Activated naive CD4-positive, alpha-beta T cell treated with anti-CD3 and anti-CD28 coated beads, Interleukin-2, amount 10 ng/mL, durations not matched to agents 7 days and 5 days (primary cell): ENCODE measurements around the gene GPRC5D.

Source experiments
- CTCF ChIA-PET: fragments of 350-600 bp; sonication (Branson Sonifier 250); formaldehyde crosslinking; loops from one replicate; lab custom pipeline; 2021; ENCODE audit warnings: antibody characterized with exemption; lab: Charles Lee
- DNase-seq: peaks from one replicate; pipeline ENCODE4 v3.0.0-alpha.2; 2020
- H3K27ac Mint-ChIP-seq: one replicate; pipeline ENCODE4 v1.8.0; 2021; ENCODE audit warnings: mild to moderate bottlenecking, moderate library complexity, mixed read lengths
- H3K27me3 Mint-ChIP-seq: one replicate; pipeline ENCODE4 v1.8.0; 2021; ENCODE audit warnings: mild to moderate bottlenecking, mixed read lengths
- H3K36me3 Mint-ChIP-seq: one replicate; pipeline ENCODE4 v1.8.0; 2021; ENCODE audit warnings: mixed read lengths
- H3K4me1 Mint-ChIP-seq: one replicate; pipeline ENCODE4 v1.8.0; 2021; ENCODE audit warnings: mixed read lengths
- H3K4me3 Mint-ChIP-seq: one replicate; pipeline ENCODE4 v1.8.0; 2021; ENCODE audit warnings: mild to moderate bottlenecking, moderate library complexity, mixed read lengths
- H3K9me3 Mint-ChIP-seq: one replicate; pipeline ENCODE4 v1.8.0; 2021; ENCODE audit warnings: mixed read lengths

Gene GPRC5D

DNA sequence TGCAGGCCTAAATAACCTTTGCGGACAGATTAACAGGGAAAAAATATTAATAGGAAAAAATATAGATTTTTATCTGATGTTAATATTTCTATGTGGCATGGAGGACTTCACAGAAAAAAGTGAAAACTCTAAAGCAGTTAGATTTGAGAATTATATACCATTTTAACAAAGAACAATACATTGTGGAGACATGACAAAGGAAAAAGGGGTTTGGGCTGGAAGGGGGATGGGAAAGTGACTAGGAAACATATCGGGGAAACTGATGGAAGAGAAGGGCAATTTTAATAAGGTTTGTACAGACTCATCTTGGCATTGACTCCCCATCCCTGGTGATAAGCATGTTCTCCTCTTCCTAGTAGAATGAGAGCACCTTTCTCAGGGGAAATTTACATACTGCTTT is 21.0 kb upstream of the GPRC5D start:
- Mint-ChIP-seq H3K4me3 (no peak overlapping the region), H3K36me3 (peaks cover 31% of the 10 kb centered on the region), H3K9me3 (peaks cover 10% of the 10 kb centered on the region), H3K4me1 (no peaks in the 10 kb centered on the region), H3K27me3 (no peaks in the 10 kb centered on the region), H3K27ac (no peak overlapping the region)
- CTCF ChIA-PET, result interaction anchor here (1.3 to 1.8 kb wide), 2 partner anchors 9 to 57 kb away, joined by 3 to 10 read pairs; no protein-coding TSS in a partner anchor
- DNase-seq, result no peak

DNA sequence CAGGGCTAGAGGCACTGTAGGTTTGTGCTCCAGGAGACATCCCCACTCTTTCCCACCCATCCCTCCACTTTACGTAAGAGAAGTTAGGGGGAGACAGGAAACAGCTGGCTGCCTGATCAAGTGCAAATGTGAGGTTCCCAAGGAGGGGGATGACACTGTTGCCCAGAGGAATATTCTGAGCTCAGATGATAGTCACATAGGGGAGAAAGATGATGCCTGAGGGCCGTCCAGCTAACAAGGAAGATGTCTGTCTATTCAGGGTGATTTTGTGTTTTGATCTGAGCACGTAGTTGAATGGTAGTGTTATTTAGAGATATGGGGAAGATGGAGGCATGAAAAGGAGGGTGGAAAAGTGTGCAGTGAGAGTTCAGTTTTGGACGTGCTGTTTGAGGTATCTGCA is 13.9 kb upstream of the GPRC5D start:
- Mint-ChIP-seq H3K4me3 (no peak overlapping the region), H3K9me3 (no peaks in the 10 kb centered on the region), H3K36me3 (no peaks in the 10 kb centered on the region), H3K27me3 (no peaks in the 10 kb centered on the region), H3K27ac (no peak overlapping the region), H3K4me1 (peaks cover 10% of the 10 kb centered on the region)
- no peak for DNase-seq
- CTCF ChIA-PET, result no interaction called here

DNA sequence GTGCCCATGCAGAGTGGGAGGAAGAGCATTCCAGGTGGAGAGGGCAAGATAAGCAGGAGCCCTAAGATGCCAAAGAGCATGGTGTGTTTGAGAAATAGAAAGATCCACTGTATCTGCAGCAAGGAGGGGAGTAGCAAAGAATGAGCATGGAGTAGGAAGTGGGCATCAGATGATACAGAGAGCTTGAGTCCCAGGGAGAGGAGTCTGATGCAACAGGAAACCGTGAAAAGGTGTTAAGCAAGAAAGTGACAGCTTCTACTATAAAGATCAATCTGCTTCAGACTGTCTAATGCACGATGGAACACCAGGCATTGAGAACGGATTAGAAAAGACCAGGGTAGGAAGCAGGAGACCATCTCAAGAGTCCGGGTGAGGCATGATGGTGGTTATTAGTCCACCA is 12.3 kb upstream of the GPRC5D start:
- H3K4me1 Mint-ChIP-seq, result peaks cover 10% of the 10 kb centered on the region
- no peak overlapping the region for H3K4me3 Mint-ChIP-seq
- no peaks in the 10 kb centered on the region for H3K36me3 Mint-ChIP-seq
- no peak for DNase-seq
- H3K27ac Mint-ChIP-seq, result no peak overlapping the region
- no peaks in the 10 kb centered on the region for H3K9me3 Mint-ChIP-seq
- CTCF ChIA-PET, result interaction anchor here (0.6 to 1.4 kb wide), 2 partner anchors 48 to 52 kb away, joined by 3 read pairs; no protein-coding TSS in a partner anchor
- H3K27me3 Mint-ChIP-seq, result no peaks in the 10 kb centered on the region

DNA sequence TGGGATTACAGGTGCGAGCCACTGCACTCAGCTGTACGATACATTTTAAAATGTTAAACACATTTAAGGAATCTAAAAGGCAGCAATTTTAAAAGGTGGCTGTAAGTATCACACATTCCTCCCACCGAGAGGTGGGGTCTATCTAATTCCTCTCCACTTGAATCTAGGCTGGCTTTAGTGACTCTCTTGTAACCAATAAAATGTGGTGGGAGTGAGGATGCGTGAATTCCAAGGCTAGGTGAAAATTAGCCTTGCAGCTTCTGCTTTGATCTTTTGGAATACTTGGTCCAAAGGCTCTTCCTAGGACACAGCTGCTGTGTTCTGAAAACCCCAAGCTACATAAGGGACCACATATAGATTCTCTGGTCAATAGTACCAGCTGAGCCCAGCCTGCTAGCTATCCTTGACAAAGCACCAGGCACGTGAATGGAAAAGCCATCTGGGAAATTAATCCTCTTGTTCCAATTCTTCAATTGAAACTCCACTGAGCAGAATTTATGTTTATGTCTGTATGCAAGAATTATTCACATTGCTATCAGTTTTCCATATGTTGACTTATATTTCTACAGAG is 8.8 kb upstream of the GPRC5D start:
- H3K27ac Mint-ChIP-seq, result no peak overlapping the region
- H3K4me3 Mint-ChIP-seq, result no peak overlapping the region
- H3K4me1 Mint-ChIP-seq, result peaks cover 10% of the 10 kb centered on the region
- CTCF ChIA-PET, result interaction anchor here (0.9 kb wide), 1 partner anchor 44 kb away, joined by 4 read pairs; no protein-coding TSS in a partner anchor
- no peak for DNase-seq
- no peaks in the 10 kb centered on the region for H3K36me3 Mint-ChIP-seq
- H3K9me3 Mint-ChIP-seq, result no peaks in the 10 kb centered on the region
- H3K27me3 Mint-ChIP-seq, result peaks cover 11% of the 10 kb centered on the region

DNA sequence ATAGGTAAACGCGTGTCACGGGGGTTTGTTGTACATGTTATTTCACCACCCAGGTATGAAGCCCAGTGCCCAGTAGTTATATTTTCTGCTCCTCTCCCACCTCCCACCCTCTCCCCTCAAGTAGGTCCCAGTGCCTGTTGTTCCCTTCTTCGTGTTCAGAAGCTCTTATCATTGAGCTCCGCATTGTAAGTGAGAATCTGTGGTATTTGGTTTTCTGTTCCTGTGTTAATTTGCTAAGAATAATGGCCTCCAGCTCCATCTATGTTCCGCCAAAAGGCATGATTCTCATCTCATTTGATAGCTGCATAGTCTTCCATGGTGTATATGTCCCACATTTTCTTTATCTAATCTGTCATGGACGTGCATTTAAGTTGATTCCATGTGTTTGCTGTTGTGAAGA is 6.9 kb upstream of the GPRC5D start:
- Mint-ChIP-seq H3K36me3 (no peaks in the 10 kb centered on the region), H3K27ac (no peak overlapping the region), H3K27me3 (peaks cover 19% of the 10 kb centered on the region), H3K4me3 (no peak overlapping the region), H3K4me1 (peaks cover 3% of the 10 kb centered on the region), H3K9me3 (no peaks in the 10 kb centered on the region)
- CTCF ChIA-PET, result no interaction called here
- no peak for DNase-seq

DNA sequence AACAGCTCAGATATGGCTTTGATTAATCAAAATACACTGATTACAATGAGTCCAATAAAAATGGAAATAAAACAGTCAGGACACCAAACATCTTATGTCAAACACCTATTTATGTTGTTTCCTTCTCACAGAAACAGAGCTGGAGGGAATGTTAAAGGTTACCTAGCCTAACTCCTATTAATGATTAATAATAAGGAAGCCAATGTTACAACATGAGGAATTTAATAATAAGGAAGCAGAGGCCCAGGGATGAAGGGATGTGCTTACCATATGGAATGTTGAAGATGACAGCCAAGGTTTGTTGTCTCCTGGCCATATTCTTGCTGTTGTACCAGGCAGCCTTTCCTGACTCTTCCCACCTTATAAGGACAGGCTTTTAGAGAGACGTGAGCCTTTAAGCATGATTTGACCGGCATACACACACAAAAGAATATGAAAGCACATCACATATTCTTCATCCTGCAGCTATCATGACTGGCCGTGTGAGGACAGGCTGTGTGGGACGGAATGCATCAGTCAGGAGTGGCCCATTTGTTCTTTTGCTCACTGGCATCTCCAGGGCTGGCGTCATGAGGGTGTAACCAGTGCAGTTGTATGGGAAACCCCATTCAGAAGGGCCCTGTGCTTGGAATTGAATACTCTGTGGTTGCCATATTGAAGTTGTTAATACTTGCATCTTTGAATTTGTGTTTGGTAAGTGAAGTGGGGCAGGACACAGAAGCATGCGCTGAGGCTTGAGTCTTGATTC is 3.1 kb upstream of the GPRC5D start:
- no peak overlapping the region for H3K27ac Mint-ChIP-seq
- no peak for DNase-seq
- H3K27me3 Mint-ChIP-seq, result peaks cover 23% of the 10 kb centered on the region
- no peak overlapping the region for H3K4me3 Mint-ChIP-seq
- H3K4me1 Mint-ChIP-seq, result no peaks in the 10 kb centered on the region
- no peaks in the 10 kb centered on the region for H3K9me3 Mint-ChIP-seq
- no peaks in the 10 kb centered on the region for H3K36me3 Mint-ChIP-seq
- CTCF ChIA-PET, result no interaction called here

DNA sequence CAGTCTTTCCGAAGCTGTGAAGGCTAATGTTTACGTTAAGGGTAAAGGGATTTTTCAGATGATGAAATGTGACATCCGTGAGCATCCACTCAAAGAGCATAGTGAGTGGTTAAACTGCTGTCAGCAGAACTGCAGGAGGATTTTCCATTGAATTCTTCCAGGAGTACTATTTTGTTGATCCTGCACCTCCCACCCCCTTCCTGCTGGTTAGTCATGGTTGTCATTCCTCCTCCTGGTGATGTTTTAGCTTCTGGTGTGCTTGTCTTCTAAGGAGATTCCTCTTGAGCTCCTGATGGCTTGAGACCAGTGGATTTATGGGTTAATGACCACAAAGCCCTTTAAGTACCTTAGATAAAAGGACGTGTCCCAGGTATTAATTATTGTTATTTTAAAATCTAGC is 2.4 kb upstream of the GPRC5D start:
- CTCF ChIA-PET, result no interaction called here
- peaks cover 24% of the 10 kb centered on the region for H3K27me3 Mint-ChIP-seq
- no peaks in the 10 kb centered on the region for H3K4me1 Mint-ChIP-seq
- no peaks in the 10 kb centered on the region for H3K9me3 Mint-ChIP-seq
- H3K4me3 Mint-ChIP-seq, result no peak overlapping the region
- no peak overlapping the region for H3K27ac Mint-ChIP-seq
- DNase-seq, result no peak
- H3K36me3 Mint-ChIP-seq, result no peaks in the 10 kb centered on the region

DNA sequence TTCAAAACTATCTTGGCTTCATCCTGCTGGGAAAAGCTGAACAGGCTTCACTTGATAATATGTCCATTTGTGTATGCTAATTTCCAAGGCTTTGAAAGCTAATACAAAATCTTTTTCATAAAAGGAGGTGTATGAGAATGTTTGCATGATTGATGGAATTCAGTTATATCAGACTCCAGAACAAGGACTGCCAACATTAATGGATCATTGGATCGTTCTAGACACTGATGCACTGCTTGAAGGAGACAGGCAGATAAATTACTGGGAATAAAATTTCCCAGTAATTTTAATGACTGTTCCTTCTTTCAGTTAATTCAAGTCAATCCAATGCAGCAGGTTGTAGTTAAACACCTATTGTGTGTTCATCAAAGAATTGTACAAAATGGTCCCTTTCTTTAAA is 466 bp downstream of the GPRC5D start:
- DNase-seq, result no peak
- no peaks in the 10 kb centered on the region for H3K4me1 Mint-ChIP-seq
- H3K27me3 Mint-ChIP-seq, result peaks cover 26% of the 10 kb centered on the region
- no peak overlapping the region for H3K4me3 Mint-ChIP-seq
- H3K9me3 Mint-ChIP-seq, result no peaks in the 10 kb centered on the region
- H3K27ac Mint-ChIP-seq, result no peak overlapping the region
- no peaks in the 10 kb centered on the region for H3K36me3 Mint-ChIP-seq
- CTCF ChIA-PET, result no interaction called here

DNA sequence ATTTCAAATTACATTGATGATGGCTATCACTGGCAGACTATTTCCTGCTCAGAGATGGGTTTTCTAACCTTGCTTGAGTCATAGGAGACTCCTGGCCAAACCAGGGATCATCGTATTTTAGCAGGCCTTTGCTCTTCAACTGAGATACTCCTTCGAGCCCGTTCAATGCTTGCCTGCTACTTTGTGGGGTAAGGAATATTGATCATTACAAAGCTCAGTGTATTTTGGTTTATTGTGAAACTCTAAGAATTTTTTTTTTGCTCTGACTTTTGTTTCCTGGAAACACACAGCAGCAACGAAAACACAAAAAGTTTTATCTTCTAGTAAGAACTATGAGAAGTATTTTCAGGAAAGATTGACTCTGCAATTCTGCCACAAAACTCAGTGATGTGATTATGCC is 4.1 kb downstream of the GPRC5D start:
- H3K36me3 Mint-ChIP-seq, result no peaks in the 10 kb centered on the region
- peaks cover 27% of the 10 kb centered on the region for H3K27me3 Mint-ChIP-seq
- no peaks in the 10 kb centered on the region for H3K4me1 Mint-ChIP-seq
- H3K9me3 Mint-ChIP-seq, result no peaks in the 10 kb centered on the region
- CTCF ChIA-PET, result interaction anchor here (1.0 kb wide), 1 partner anchor 33 kb away, joined by 3 read pairs; no protein-coding TSS in a partner anchor
- no peak overlapping the region for H3K27ac Mint-ChIP-seq
- DNase-seq, result no peak
- no peak overlapping the region for H3K4me3 Mint-ChIP-seq

DNA sequence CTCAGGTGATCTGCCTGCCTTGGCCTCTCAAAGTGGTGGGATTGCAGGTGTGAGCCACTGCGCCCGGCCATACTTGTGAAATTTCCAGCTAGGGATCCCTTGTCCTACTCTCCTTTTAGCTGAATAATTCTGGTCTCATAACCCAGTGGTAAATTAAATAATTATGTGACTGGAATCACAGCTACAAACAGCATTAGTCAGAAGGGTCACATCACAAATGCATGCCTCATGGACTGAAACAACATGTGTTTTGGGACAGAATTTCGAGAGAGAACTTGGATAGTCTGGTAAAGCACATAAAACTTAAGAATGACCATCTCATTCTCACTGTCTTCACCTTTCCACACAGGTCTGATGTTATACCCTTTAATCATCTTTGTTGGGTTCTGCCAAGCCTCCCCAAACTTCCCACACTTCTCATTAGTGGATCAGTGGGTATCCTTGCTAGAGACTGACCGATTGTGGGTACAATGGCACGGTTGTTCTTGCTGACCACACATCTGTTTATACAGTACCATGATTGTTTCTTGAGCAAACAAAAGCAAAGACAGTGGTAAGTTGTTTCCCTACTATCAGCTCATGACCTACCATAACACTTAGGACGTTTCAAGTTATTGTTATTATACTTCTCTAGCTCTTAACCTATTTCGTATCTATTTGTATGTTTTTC is 5.1 kb downstream of the GPRC5D start:
- no peak for DNase-seq
- Mint-ChIP-seq H3K36me3 (no peaks in the 10 kb centered on the region), H3K27ac (no peak overlapping the region), H3K4me3 (no peak overlapping the region), H3K9me3 (no peaks in the 10 kb centered on the region), H3K4me1 (no peaks in the 10 kb centered on the region), H3K27me3 (peaks cover 27% of the 10 kb centered on the region)
- CTCF ChIA-PET, result interaction anchor here (0.7 to 1.0 kb wide), 2 partner anchors 30 to 32 kb away, joined by 3 to 4 read pairs; no protein-coding TSS in a partner anchor

DNA sequence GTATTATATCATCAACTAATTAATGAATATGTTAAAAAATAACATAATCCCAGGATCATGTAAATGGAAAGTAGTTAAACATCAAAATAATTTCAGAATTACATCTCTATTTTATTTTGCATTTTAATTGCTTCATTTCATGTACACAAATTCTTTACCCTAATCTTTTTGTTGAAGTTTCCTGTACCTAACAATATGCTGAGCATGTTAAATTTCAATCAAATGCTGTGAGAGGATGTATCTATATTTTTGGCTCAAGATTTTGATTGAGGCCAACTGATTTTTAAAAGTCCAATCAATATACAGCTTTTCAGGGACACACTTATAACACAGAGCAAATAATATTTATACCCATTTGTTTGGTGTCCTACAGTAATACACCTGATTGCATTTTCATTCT is 6.4 kb downstream of the GPRC5D start:
- H3K9me3 Mint-ChIP-seq, result no peaks in the 10 kb centered on the region
- H3K27ac Mint-ChIP-seq, result no peak overlapping the region
- H3K27me3 Mint-ChIP-seq, result peaks cover 28% of the 10 kb centered on the region
- H3K36me3 Mint-ChIP-seq, result no peaks in the 10 kb centered on the region
- no peak overlapping the region for H3K4me3 Mint-ChIP-seq
- no peaks in the 10 kb centered on the region for H3K4me1 Mint-ChIP-seq
- CTCF ChIA-PET, result no interaction called here
- no peak for DNase-seq

DNA sequence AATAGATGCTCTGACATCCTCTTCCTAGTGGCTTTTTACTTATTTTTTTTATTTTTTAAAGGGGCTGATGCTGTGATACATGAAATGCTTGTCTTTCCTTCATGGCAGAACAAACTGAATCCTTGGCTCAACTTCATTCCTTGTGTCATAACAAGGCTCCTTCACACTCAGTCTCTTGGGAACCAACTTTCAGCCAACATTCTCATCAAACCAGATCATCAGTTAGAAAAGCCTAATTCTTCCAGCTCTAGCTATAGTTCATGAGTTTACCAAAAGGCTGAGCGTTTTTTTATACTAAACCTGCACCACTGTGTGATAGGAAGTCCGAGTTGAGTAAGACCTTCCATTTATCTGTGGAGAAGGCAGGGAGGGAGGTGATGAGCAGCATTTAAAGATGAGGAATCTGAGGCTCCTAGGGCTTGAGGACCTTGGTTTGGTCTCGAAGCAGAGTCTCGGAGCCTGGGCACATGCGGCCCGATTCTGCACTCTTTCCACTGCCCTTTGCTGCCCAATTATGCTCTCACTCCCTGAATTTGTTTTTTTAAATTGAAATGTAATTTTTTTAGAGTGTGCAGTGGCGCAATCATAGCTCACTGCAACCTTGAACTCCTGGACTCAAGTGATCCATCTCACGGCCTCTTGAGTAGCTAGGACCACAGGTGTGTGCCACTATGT is 8.2 kb downstream of the GPRC5D start:
- H3K4me1 Mint-ChIP-seq, result no peaks in the 10 kb centered on the region
- CTCF ChIA-PET, result interaction anchor here (0.9 to 1.1 kb wide), 2 partner anchors 27 to 268 kb away, joined by 3 read pairs; no protein-coding TSS in a partner anchor
- H3K36me3 Mint-ChIP-seq, result no peaks in the 10 kb centered on the region
- H3K27me3 Mint-ChIP-seq, result peaks cover 29% of the 10 kb centered on the region
- DNase-seq, result no peak
- no peak overlapping the region for H3K27ac Mint-ChIP-seq
- H3K4me3 Mint-ChIP-seq, result no peak overlapping the region
- no peaks in the 10 kb centered on the region for H3K9me3 Mint-ChIP-seq

DNA sequence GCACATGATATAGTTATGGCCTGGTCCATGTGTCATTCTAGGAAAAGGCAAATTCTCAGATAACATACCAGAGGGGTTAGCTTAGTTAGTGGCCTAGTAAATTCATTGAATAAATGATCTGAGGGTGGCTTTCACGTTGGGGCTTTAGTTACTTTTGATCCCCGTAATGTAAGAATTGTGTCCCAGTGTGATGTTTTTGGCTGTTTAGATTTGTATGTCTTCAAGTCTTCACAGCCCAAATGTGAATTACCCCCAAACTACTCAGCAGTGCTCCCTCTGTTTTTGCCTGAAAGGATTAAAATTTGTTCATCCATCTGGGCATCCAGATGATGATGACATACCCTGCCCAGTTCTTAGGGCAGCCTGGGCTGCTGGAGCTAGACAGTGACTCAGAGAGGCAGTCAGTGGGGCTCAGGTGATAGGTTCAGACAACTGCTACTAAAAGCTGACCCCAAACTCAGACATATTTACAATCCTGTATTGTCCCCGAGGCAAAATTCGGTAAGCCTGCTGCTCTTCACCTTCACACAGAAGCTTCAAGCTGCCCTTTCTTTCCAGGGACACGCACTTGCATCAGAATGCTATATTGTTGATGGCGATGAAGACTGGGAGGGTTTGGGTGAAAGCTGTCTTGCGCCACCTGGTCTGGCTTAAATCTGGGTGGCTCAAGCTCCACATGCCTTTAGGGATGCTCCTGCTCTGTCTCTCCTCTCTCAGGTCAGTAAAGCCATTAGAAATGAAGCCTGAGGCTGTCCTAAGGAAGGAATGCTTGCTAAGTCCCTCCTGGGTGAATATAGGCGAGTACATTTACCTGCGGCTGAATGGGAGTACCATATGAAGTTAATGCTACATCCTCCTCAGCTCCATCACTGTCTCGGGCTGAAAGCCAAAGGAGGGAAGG is 10.3 kb downstream of the GPRC5D start:
- no peaks in the 10 kb centered on the region for H3K36me3 Mint-ChIP-seq
- DNase-seq, result no peak
- peaks cover 26% of the 10 kb centered on the region for H3K27me3 Mint-ChIP-seq
- no peak overlapping the region for H3K27ac Mint-ChIP-seq
- CTCF ChIA-PET, result interaction anchor here (1.0 kb wide), 1 partner anchor 51 kb away, joined by 3 read pairs; the partner anchor contains the start of gene GPRC5A
- H3K9me3 Mint-ChIP-seq, result no peaks in the 10 kb centered on the region
- no peaks in the 10 kb centered on the region for H3K4me1 Mint-ChIP-seq
- no peak overlapping the region for H3K4me3 Mint-ChIP-seq
